SK-N-SH (cell line): ENCODE results near the gene LRRC1.

ENCODE experiments used
- CHD2 ChIP-seq: fragments of 150-350 bp; IDR thresholded peaks from 2 replicates; pipeline ENCODE4 v1.6.1; 2018; ENCODE audit warnings: low read length; ENCODE audit not compliant: partially characterized antibody
- FOSL2 ChIP-seq: IDR thresholded peaks from 2 replicates; pipeline ENCODE4 v1.4.0; 2012; ENCODE audit warnings: low read depth, mild to moderate bottlenecking, moderate library complexity, borderline replicate concordance
- NFIC ChIP-seq: IDR thresholded peaks from 2 replicates; pipeline ENCODE4 v1.4.0; 2012; ENCODE audit warnings: borderline replicate concordance
- POLR2AphosphoS5 ChIP-seq: IDR thresholded peaks from 2 replicates; pipeline ENCODE4 v1.6.1; 2012; ENCODE audit warnings: low read depth, low read length
- RAD21 ChIP-seq: IDR thresholded peaks from 2 replicates; pipeline ENCODE4 v1.6.1; 2012; ENCODE audit warnings: mild to moderate bottlenecking, low read length
- SMC3 ChIP-seq: IDR thresholded peaks from 2 replicates; pipeline ENCODE4 v1.6.1; 2012; ENCODE audit warnings: low read depth, low read length, improper control_type of control experiment
- TEAD4 ChIP-seq: IDR thresholded peaks from 2 replicates; pipeline ENCODE4 v1.4.0; 2012; ENCODE audit warnings: mild to moderate bottlenecking, borderline replicate concordance; ENCODE audit not compliant: insufficient read depth
- YY1 ChIP-seq: IDR thresholded peaks from 2 replicates; pipeline ENCODE4 v1.4.0; 2012; ENCODE audit warnings: low read depth, mild to moderate bottlenecking
- TF ChIP-seq, protein P1 (sequence below): fragments of 200-600 bp; sonication (generic); IDR thresholded peaks from 2 replicates; pipeline ENCODE4 v1.6.1; 2017; ENCODE audit warnings: antibody characterized with exemption, mild to moderate bottlenecking, moderate library complexity
- TF ChIP-seq, protein P2 (sequence below): IDR thresholded peaks from 2 replicates; pipeline ENCODE4 v1.6.1; 2012; ENCODE audit warnings: mild to moderate bottlenecking, low read depth, low read length, moderate library complexity
- TF ChIP-seq, protein P3 (sequence below): IDR thresholded peaks from 2 replicates; pipeline ENCODE4 v1.4.0; 2012; ENCODE audit warnings: low read depth, borderline replicate concordance
- TF ChIP-seq, protein P4 (sequence below): IDR thresholded peaks from 2 replicates; pipeline ENCODE4 v1.4.0; 2012; ENCODE audit warnings: low read depth

DNA sequence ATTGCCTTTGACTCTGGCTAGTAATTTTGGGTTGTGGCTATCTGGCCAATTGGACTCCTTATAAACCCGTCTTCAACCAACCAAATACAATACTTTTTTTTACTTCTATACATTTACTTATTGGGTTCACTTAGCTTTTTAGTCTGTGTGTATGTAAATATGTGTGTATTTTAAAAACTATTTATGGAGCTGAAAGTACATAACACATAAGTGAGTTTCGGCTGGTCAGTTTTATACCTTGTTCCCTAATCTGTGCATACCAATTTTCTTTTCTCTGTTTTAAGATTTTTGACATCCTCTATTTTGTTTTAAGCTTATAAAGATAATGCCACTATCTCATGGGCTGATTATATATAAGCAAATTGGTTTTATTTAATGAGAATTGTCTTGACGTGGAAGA lies 129.5 kb downstream of the LRRC1 start:
- no peak for TF ChIP-seq RAD21
- no peak for TF ChIP-seq POLR2AphosphoS5
- no peak for TF ChIP-seq CHD2
- TF ChIP-seq, protein P1, sequence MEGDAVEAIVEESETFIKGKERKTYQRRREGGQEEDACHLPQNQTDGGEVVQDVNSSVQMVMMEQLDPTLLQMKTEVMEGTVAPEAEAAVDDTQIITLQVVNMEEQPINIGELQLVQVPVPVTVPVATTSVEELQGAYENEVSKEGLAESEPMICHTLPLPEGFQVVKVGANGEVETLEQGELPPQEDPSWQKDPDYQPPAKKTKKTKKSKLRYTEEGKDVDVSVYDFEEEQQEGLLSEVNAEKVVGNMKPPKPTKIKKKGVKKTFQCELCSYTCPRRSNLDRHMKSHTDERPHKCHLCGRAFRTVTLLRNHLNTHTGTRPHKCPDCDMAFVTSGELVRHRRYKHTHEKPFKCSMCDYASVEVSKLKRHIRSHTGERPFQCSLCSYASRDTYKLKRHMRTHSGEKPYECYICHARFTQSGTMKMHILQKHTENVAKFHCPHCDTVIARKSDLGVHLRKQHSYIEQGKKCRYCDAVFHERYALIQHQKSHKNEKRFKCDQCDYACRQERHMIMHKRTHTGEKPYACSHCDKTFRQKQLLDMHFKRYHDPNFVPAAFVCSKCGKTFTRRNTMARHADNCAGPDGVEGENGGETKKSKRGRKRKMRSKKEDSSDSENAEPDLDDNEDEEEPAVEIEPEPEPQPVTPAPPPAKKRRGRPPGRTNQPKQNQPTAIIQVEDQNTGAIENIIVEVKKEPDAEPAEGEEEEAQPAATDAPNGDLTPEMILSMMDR, result no peak
- TF ChIP-seq, protein P2, sequence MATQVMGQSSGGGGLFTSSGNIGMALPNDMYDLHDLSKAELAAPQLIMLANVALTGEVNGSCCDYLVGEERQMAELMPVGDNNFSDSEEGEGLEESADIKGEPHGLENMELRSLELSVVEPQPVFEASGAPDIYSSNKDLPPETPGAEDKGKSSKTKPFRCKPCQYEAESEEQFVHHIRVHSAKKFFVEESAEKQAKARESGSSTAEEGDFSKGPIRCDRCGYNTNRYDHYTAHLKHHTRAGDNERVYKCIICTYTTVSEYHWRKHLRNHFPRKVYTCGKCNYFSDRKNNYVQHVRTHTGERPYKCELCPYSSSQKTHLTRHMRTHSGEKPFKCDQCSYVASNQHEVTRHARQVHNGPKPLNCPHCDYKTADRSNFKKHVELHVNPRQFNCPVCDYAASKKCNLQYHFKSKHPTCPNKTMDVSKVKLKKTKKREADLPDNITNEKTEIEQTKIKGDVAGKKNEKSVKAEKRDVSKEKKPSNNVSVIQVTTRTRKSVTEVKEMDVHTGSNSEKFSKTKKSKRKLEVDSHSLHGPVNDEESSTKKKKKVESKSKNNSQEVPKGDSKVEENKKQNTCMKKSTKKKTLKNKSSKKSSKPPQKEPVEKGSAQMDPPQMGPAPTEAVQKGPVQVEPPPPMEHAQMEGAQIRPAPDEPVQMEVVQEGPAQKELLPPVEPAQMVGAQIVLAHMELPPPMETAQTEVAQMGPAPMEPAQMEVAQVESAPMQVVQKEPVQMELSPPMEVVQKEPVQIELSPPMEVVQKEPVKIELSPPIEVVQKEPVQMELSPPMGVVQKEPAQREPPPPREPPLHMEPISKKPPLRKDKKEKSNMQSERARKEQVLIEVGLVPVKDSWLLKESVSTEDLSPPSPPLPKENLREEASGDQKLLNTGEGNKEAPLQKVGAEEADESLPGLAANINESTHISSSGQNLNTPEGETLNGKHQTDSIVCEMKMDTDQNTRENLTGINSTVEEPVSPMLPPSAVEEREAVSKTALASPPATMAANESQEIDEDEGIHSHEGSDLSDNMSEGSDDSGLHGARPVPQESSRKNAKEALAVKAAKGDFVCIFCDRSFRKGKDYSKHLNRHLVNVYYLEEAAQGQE, result no peak
- TF ChIP-seq, protein P3, sequence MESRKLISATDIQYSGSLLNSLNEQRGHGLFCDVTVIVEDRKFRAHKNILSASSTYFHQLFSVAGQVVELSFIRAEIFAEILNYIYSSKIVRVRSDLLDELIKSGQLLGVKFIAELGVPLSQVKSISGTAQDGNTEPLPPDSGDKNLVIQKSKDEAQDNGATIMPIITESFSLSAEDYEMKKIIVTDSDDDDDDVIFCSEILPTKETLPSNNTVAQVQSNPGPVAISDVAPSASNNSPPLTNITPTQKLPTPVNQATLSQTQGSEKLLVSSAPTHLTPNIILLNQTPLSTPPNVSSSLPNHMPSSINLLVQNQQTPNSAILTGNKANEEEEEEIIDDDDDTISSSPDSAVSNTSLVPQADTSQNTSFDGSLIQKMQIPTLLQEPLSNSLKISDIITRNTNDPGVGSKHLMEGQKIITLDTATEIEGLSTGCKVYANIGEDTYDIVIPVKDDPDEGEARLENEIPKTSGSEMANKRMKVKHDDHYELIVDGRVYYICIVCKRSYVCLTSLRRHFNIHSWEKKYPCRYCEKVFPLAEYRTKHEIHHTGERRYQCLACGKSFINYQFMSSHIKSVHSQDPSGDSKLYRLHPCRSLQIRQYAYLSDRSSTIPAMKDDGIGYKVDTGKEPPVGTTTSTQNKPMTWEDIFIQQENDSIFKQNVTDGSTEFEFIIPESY, result no peak
- TF ChIP-seq YY1, result no peak
- no peak for TF ChIP-seq FOSL2
- no peak for TF ChIP-seq TEAD4
- no peak for TF ChIP-seq NFIC
- no peak for TF ChIP-seq SMC3
- TF ChIP-seq, protein P4, sequence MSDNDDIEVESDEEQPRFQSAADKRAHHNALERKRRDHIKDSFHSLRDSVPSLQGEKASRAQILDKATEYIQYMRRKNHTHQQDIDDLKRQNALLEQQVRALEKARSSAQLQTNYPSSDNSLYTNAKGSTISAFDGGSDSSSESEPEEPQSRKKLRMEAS, result no peak
